Measurements from ENCODE around the gene SDHC. TPM values are rescaled to one million over a fixed set of nuclear protein-coding genes. Genes with fewer than 3 reads are reported as not detected.
A peak's percentile ranks its signal among the peaks of the same experiment; 100 is the strongest.

SDHC gene
- total RNA-seq = 100 to 1,000 TPM; 241 to 284 TPM
- long read RNA-seq, full-length matches to known transcripts = 27 of 36 reads
- long read RNA-seq, partial matches to known transcripts = 2 of 36 reads
- long read RNA-seq, other reads (novel, unspliced or antisense) = 7 of 36 reads

GRCh38 chr1:161314201-161314981 lies at the start of gene SDHC:
SDHC (plus strand) TSS chr1:161314381; CDS start chr1:161314406, 25 bp downstream.
- intact Hi-C loops (cut with DNase I) = loop anchor here in 1 of 2 donors (5.0 to 10.0 kb wide), 2 partner anchors 60 to 92 kb away; partner anchors contain the start of gene APOA2
- ATAC-seq (peak; percentile 99 to 100), DNase-seq (peak; percentile 93)

- ATAC-seq = no peak
- intact Hi-C loops (cut with DNase I) = no loop called here
- no peak for DNase-seq
Measured at GRCh38 chr1:161265305-161265704, 48.9 kb upstream of the SDHC start.

GRCh38 chr1:161266202-161266601 lies 48.0 kb upstream of the SDHC start:
- intact Hi-C loops (cut with DNase I) = no loop called here
- DNase-seq (no peak), ATAC-seq (peak in 1 of 2 donors; percentile 32)

- ATAC-seq = no peak
- no peak for DNase-seq
- intact Hi-C loops (cut with DNase I) = no loop called here
Measured at GRCh38 chr1:161266836-161267235, 47.3 kb upstream of the SDHC start.

GRCh38 chr1:161267321-161267720 lies 46.9 kb upstream of the SDHC start:
- intact Hi-C loops (cut with DNase I) = no loop called here
- no peak for ATAC-seq
- no peak for DNase-seq

- ATAC-seq (no peak), DNase-seq (no peak)
- intact Hi-C loops (cut with DNase I) = no loop called here
Measured at GRCh38 chr1:161273402-161273801, 40.8 kb upstream of the SDHC start.

- intact Hi-C loops (cut with DNase I) = no loop called here
- ATAC-seq (no peak), DNase-seq (no peak)
Measured at GRCh38 chr1:161274874-161275273, 39.3 kb upstream of the SDHC start.

GRCh38 chr1:161282991-161283390 lies 31.2 kb upstream of the SDHC start:
- no peak for ATAC-seq
- intact Hi-C loops (cut with DNase I) = loop anchor here in 1 of 2 donors (10.0 kb wide), 1 partner anchor 48 kb away; the partner anchor contains the start of gene NR1I3
- DNase-seq = no peak

- DNase-seq = no peak
- intact Hi-C loops (cut with DNase I) = loop anchor here in 1 of 2 donors (10.0 kb wide), 1 partner anchor 50 kb away; the partner anchor contains the start of gene NR1I3
- ATAC-seq = no peak
Measured at GRCh38 chr1:161285113-161285512, 29.1 kb upstream of the SDHC start.

GRCh38 chr1:161285521-161285920 lies 28.7 kb upstream of the SDHC start:
- intact Hi-C loops (cut with DNase I) = loop anchor here in 1 of 2 donors (10.0 kb wide), 1 partner anchor 51 kb away; the partner anchor contains the start of gene NR1I3
- DNase-seq = no peak

GRCh38 chr1:161287482-161288054 lies 26.6 kb upstream of the SDHC start:
- intact Hi-C loops (cut with DNase I) = loop anchor here in 1 of 2 donors (10.0 kb wide), 1 partner anchor 53 kb away; the partner anchor contains the start of gene NR1I3
- DNase-seq (no peak), ATAC-seq (no peak)

More at GRCh38 chr1:161285521-161285920, 28.7 kb upstream of the SDHC start:
- no peak for ATAC-seq

GRCh38 chr1:161290779-161291178 lies 23.4 kb upstream of the SDHC start:
- ATAC-seq (no peak), DNase-seq (no peak)
- intact Hi-C loops (cut with DNase I) = no loop called here

- ATAC-seq (no peak), DNase-seq (no peak)
- intact Hi-C loops (cut with DNase I) = no loop called here
Measured at GRCh38 chr1:161297415-161297814, 16.8 kb upstream of the SDHC start.

- intact Hi-C loops (cut with DNase I) = no loop called here
- ATAC-seq (no peak), DNase-seq (no peak)
Measured at GRCh38 chr1:161298116-161298515, 16.1 kb upstream of the SDHC start.

GRCh38 chr1:161299347-161299746 lies 14.8 kb upstream of the SDHC start:
- DNase-seq = no peak
- ATAC-seq = no peak
- intact Hi-C loops (cut with DNase I) = no loop called here

GRCh38 chr1:161300478-161300877 lies 13.7 kb upstream of the SDHC start:
- DNase-seq (no peak), ATAC-seq (no peak)
- intact Hi-C loops (cut with DNase I) = no loop called here

GRCh38 chr1:161304927-161305866 lies 9.0 kb upstream of the SDHC start:
- ATAC-seq (peak; percentile 3 to 7), DNase-seq (no peak)
- intact Hi-C loops (cut with DNase I) = no loop called here

- peak; percentile 85 for DNase-seq
- intact Hi-C loops (cut with DNase I) = no loop called here
- ATAC-seq = peak; percentile 91 to 98
Measured at GRCh38 chr1:161305867-161306519, 8.2 kb upstream of the SDHC start.
